PC-9 (cell line): Measurements from ENCODE around the gene MTMR3.

Experiments
- EZH2 ChIP-seq: fragments of 200-600 bp; sonication (generic); IDR thresholded peaks from 2 replicates; pipeline ENCODE4 v1.8.0; 2017; ENCODE audit warnings: antibody characterized with exemption, low read depth
- TF ChIP-seq, protein P1 (sequence below): fragments of 200-600 bp; sonication (generic); conservative IDR thresholded peaks from 2 replicates; pipeline ENCODE4 v1.6.1; 2017; ENCODE audit warnings: mixed run types, antibody characterized with exemption, mild to moderate bottlenecking, moderate library complexity

DNA sequence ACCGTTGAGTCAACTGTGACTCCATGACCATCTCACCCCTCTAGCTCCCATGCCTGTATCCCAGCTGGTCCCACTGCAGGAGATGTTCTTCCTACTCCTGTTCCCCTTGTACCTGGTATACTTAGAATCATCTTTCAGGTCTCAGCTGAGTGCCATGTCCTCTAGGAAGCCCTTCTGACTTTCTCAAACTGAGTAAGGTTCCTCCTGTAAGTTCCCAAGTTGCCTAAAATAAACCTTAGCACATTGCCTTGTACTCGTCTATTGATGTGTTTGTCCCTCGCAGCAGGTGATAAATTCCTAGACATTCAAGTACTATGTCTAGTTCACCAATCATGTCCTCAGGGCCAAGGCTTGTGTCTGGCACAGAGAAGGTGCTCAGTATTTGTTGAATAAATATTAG is 26.5 kb upstream of the MTMR3 start:
- TF ChIP-seq, protein P1, sequence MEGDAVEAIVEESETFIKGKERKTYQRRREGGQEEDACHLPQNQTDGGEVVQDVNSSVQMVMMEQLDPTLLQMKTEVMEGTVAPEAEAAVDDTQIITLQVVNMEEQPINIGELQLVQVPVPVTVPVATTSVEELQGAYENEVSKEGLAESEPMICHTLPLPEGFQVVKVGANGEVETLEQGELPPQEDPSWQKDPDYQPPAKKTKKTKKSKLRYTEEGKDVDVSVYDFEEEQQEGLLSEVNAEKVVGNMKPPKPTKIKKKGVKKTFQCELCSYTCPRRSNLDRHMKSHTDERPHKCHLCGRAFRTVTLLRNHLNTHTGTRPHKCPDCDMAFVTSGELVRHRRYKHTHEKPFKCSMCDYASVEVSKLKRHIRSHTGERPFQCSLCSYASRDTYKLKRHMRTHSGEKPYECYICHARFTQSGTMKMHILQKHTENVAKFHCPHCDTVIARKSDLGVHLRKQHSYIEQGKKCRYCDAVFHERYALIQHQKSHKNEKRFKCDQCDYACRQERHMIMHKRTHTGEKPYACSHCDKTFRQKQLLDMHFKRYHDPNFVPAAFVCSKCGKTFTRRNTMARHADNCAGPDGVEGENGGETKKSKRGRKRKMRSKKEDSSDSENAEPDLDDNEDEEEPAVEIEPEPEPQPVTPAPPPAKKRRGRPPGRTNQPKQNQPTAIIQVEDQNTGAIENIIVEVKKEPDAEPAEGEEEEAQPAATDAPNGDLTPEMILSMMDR, result no peak
- no peak for TF ChIP-seq EZH2
